HL-60 (cell line): Measurements from ENCODE around the gene NUAK2.

Experiments
- CTCF ChIP-seq: IDR thresholded peaks from one replicate; pipeline ENCODE4 v1.5.1; 2011; ENCODE audit warnings: low read length, control low read depth, inconsistent platforms; ENCODE audit not compliant: insufficient read depth
- POLR2AphosphoS5 ChIP-seq: IDR thresholded peaks from 2 replicates; pipeline ENCODE4 v1.6.1; 2012; ENCODE audit warnings: low read depth
- TF ChIP-seq, protein P1 (sequence below): IDR thresholded peaks from 2 replicates; pipeline ENCODE4 v1.6.1; 2012; ENCODE audit warnings: low read depth; ENCODE audit not compliant: insufficient replicate concordance

DNA sequence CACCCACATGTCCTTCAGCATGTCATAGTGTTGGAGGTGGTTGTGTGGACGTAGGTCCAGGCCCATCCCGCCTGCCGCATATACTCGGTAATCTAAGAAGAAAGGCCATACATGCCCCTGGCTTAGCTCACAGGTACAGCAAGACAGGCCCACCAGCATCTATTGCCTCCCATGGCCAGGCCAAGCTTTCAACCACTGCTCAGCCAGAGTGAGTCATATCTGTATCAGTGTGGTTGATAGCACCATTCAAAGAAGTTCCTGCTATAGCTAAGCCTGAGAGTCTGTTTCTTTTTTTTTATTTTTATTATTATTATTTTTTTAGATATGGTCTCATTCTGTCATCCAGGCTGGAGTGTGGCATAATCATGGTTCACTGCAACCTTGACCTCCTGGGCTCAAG lies 18.2 kb upstream of the NUAK2 start:
- TF ChIP-seq CTCF = no peak
- TF ChIP-seq, protein P1, sequence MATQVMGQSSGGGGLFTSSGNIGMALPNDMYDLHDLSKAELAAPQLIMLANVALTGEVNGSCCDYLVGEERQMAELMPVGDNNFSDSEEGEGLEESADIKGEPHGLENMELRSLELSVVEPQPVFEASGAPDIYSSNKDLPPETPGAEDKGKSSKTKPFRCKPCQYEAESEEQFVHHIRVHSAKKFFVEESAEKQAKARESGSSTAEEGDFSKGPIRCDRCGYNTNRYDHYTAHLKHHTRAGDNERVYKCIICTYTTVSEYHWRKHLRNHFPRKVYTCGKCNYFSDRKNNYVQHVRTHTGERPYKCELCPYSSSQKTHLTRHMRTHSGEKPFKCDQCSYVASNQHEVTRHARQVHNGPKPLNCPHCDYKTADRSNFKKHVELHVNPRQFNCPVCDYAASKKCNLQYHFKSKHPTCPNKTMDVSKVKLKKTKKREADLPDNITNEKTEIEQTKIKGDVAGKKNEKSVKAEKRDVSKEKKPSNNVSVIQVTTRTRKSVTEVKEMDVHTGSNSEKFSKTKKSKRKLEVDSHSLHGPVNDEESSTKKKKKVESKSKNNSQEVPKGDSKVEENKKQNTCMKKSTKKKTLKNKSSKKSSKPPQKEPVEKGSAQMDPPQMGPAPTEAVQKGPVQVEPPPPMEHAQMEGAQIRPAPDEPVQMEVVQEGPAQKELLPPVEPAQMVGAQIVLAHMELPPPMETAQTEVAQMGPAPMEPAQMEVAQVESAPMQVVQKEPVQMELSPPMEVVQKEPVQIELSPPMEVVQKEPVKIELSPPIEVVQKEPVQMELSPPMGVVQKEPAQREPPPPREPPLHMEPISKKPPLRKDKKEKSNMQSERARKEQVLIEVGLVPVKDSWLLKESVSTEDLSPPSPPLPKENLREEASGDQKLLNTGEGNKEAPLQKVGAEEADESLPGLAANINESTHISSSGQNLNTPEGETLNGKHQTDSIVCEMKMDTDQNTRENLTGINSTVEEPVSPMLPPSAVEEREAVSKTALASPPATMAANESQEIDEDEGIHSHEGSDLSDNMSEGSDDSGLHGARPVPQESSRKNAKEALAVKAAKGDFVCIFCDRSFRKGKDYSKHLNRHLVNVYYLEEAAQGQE = no peak
- TF ChIP-seq POLR2AphosphoS5 = no peak
